ENCODE results near the gene SH2B3.
A peak's percentile ranks its signal among the peaks of the same experiment; 100 is the strongest.

The SH2B3 gene

GRCh38 chr12:111428728-111429175, 23.0 kb downstream of the SH2B3 start:
- no peak for TF ChIP-seq EZH2 (optimal IDR thresholded peaks at IDR 0.05; ENCODE audit: low read depth, low read length)
- no peak for TF ChIP-seq CTCF (IDR thresholded peaks at IDR 0.05; ENCODE audit: low read length)
- TF ChIP-seq EZH2phosphoT487 (IDR thresholded peaks at IDR 0.05; ENCODE audit: low read length), result no peak

DNA sequence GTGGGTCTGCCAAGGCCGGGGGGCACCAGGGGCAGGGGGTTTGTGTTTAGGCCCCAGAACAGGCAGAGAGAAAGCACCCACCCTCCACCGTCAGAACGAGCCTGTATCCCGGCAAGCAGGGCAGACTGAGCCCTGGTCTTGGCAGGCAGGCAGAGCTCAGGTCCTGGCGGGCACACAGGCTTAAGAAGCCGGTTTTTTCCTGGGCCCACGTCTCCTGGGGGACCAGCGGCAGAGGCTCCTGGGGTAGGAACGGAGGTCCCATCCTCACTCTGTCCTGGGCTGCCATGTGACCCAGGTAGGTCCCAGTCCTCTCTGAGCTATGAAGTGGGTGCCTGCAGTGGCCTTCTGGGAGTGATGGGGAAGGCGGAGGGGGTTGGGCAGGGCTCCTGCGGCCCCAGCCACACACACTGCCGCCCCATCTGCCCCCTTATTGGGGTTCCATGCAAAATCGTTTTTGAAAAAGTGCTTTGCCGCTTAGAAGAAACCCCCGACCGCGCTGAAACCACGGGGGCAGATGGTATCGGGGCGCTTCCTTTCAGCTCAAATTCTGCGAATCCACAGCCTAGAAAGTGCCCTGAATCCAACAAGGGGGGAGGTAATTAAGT, 24.2 kb downstream of the SH2B3 start:
- H3K79me2 ChIP-seq (ENCODE audit: low read length), result peaks cover 12% of the 10 kb centered on the region
- H3K9ac ChIP-seq (ENCODE audit: low read length), result peak overlapping the region; percentile 55; the same call in 1 of the 2 replicates
- H3K27ac ChIP-seq (ENCODE audit: low read length), result peak overlapping the region; percentile 53; the same call in 1 of the 2 replicates

More at GRCh38 chr12:111428728-111429175, 23.0 kb downstream of the SH2B3 start:
- no peak overlapping the region for H2AFZ ChIP-seq (ENCODE audit: low read length)
- no peaks in the 10 kb centered on the region for H3K9me3 ChIP-seq (replicated peaks; ENCODE audit: insufficient read depth, low read length)
- peaks cover 8% of the 10 kb centered on the region for H3K79me2 ChIP-seq (ENCODE audit: low read length)
- no peaks in the 10 kb centered on the region for H3K9me2 ChIP-seq (replicated peaks; ENCODE audit: insufficient read depth, low read length)
- no peak overlapping the region for H3K4me3 ChIP-seq (ENCODE audit: low read length)
- no peak overlapping the region for H3K27ac ChIP-seq (ENCODE audit: low read length)
- H3K9ac ChIP-seq (ENCODE audit: low read length), result no peak overlapping the region
- 0 out of 2 replicates have a peak, but pooled peaks cover 2% of the 10 kb centered on the region for H3F3A ChIP-seq (ENCODE audit: insufficient read depth, low read length)
- no peaks in the 10 kb centered on the region for H3K27me3 ChIP-seq (replicated peaks; ENCODE audit: insufficient read depth, low read length)
- no peak overlapping the region for H3K4me2 ChIP-seq (ENCODE audit: low read depth, low read length)
- no peaks in the 10 kb centered on the region for H4K20me1 ChIP-seq (ENCODE audit: insufficient read depth, low read length)
- DNase-seq, result no peak
- H3K4me1 ChIP-seq (ENCODE audit: low read length), result peaks cover 25% of the 10 kb centered on the region
- no peaks in the 10 kb centered on the region for H3K36me3 ChIP-seq (replicated peaks; ENCODE audit: insufficient read depth, low read length)

More for the DNA sequence above, 24.2 kb downstream of the SH2B3 start:
- Histone ChIP-seq H4K20me1 (ENCODE audit: insufficient read depth, low read length) (no peaks in the 10 kb centered on the region), H3K9me3 (replicated peaks; ENCODE audit: insufficient read depth, low read length) (no peaks in the 10 kb centered on the region), H2AFZ (ENCODE audit: low read length) (peak overlapping the region; percentile 27; the same call in 1 of the 2 replicates), H3K36me3 (replicated peaks; ENCODE audit: insufficient read depth, low read length) (no peaks in the 10 kb centered on the region), H3F3A (ENCODE audit: insufficient read depth, low read length) (peaks cover 11% of the 10 kb centered on the region; the same call in 1 of the 2 replicates), H3K27me3 (replicated peaks; ENCODE audit: insufficient read depth, low read length) (no peaks in the 10 kb centered on the region), H3K4me1 (ENCODE audit: low read length) (peaks cover 33% of the 10 kb centered on the region), H3K4me2 (ENCODE audit: low read depth, low read length) (peak overlapping the region; percentile 85), H3K9me2 (replicated peaks; ENCODE audit: insufficient read depth, low read length) (no peaks in the 10 kb centered on the region), H3K4me3 (ENCODE audit: low read length) (peak overlapping the region; percentile 29; the same call in 1 of the 2 replicates)
- TF ChIP-seq EZH2phosphoT487 (IDR thresholded peaks at IDR 0.05; ENCODE audit: low read length) (no peak), EZH2 (optimal IDR thresholded peaks at IDR 0.05; ENCODE audit: low read depth, low read length) (no peak), CTCF (IDR thresholded peaks at IDR 0.05; ENCODE audit: low read length) (no peak)
- DNase-seq, result no peak
